Breast epithelium (tissue), 3 donors: ENCODE results near the gene CSRNP3.

Source experiments
- CTCF ChIP-seq, 3 donors: fragments of 450-650 bp; IDR thresholded peaks; one replicate each; pipeline ENCODE4 v1.5.1; 2016 to 2017; ENCODE audit warnings: antibody characterized with exemption in 3 of 3, mild to moderate bottlenecking in 3 of 3, moderate library complexity in 3 of 3
- POLR2A ChIP-seq: fragments of 450-650 bp; IDR thresholded peaks from one replicate; pipeline ENCODE4 v1.6.1; 2016; ENCODE audit warnings: antibody characterized with exemption, mild to moderate bottlenecking, moderate library complexity
- POLR2AphosphoS5 ChIP-seq, 3 donors: sonication (generic); formaldehyde crosslinking; IDR thresholded peaks; one replicate each; pipeline ENCODE4 v1.6.1; 2017; ENCODE audit warnings: antibody characterized with exemption in 3 of 3

GRCh38 chr2:165582409-165582808, 112.9 kb downstream of the CSRNP3 start:
- TF ChIP-seq CTCF (IDR thresholded peaks at IDR 0.05) = no peak
- no peak for TF ChIP-seq POLR2A
- no peak for TF ChIP-seq POLR2AphosphoS5 (IDR thresholded peaks at IDR 0.05)
